ENCODE results near the gene KIF6.

KIF6 gene

GRCh38 chr6:39348740-39349139 is 376.5 kb downstream of the KIF6 start:
- DNase-seq (no peak), ATAC-seq (ENCODE audit: insufficient read depth, low read depth) (no peak)

DNA sequence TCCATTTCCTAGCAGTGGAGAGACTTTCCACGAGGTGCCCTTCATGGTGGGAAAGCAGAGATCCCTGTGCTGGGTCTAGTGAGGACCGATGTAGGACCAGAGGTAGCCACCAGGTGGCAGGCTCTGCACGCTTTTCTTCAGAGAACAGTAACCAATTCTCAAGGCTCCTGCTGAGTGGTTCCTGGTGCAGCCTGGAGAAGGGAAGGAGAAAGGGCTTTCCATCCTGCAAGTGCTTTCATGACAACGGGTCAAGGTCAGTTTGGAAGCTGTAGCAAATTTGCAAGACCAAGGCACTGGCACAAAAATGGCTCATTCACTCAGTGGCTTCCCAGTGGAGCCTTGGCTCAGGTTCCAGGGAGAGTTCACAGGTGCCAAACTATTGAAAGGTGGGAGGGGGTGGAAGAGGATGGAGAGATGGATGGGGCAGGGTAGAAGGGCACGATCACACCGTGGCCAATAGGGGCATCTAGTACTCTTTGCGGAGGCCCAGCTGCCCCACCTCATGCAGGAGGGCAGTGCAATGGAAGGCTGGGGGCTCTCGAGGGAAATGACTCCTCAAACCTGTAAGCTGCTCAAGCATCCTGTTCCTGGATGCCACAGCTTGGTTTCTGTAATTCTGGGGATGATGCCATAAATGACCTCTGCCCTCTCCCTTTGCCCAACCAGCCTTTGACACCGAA is 377.2 kb downstream of the KIF6 start:
- Histone ChIP-seq H3K9me3 (ENCODE audit: insufficient read depth, low read length, severe bottlenecking) (no peaks in the 10 kb centered on the region), H3K27me3 (ENCODE audit: insufficient read depth, low read length, poor library complexity) (no peaks in the 10 kb centered on the region), H3K9ac (ENCODE audit: low read depth, low read length) (no peak overlapping the region), H3K4me2 (ENCODE audit: insufficient read depth, low read length) (no peak overlapping the region), H3K4me1 (ENCODE audit: insufficient read depth, low read length) (no peaks in the 10 kb centered on the region), H3K79me2 (ENCODE audit: insufficient read depth, low read length) (no peaks in the 10 kb centered on the region), H3K36me3 (ENCODE audit: insufficient read depth, low read length) (no peaks in the 10 kb centered on the region), H3K27ac (ENCODE audit: low read length) (no peak overlapping the region), H2AFZ (ENCODE audit: low read depth, low read length) (no peak overlapping the region), H3K4me3 (ENCODE audit: low read depth in 1 of 2, low read length in 2 of 2) (no peak overlapping the region), H4K20me1 (ENCODE audit: insufficient read depth, low read length) (0 out of 2 replicates have a peak, but pooled peaks cover 5% of the 10 kb centered on the region)
- peak; percentile 71 for DNase-seq
- no peak for TF ChIP-seq EZH2 (IDR thresholded peaks at IDR 0.05; ENCODE audit: borderline replicate concordance, low read depth, low read length, severe bottlenecking)
- peak; percentile 94 for TF ChIP-seq CTCF (IDR thresholded peaks at IDR 0.05; ENCODE audit: borderline replicate concordance, extremely low read depth, low read length, poor library complexity, severe bottlenecking)
- ATAC-seq (ENCODE audit: insufficient read depth, low read depth): peak; percentile 94

More at GRCh38 chr6:39348740-39349139, 376.5 kb downstream of the KIF6 start:
- H4K20me1 ChIP-seq (ENCODE audit: insufficient read depth, low read length): 0 out of 2 replicates have a peak, but pooled peaks cover 5% of the 10 kb centered on the region
- H3K27me3 ChIP-seq (ENCODE audit: insufficient read depth, low read length, poor library complexity): no peaks in the 10 kb centered on the region
- H3K79me2 ChIP-seq (ENCODE audit: insufficient read depth, low read length): no peaks in the 10 kb centered on the region
- H3K4me3 ChIP-seq (ENCODE audit: low read depth in 1 of 2, low read length in 2 of 2): no peak overlapping the region
- H3K4me1 ChIP-seq (ENCODE audit: insufficient read depth, low read length): no peaks in the 10 kb centered on the region
- no peak overlapping the region for H3K4me2 ChIP-seq (ENCODE audit: insufficient read depth, low read length)
- no peaks in the 10 kb centered on the region for H3K9me3 ChIP-seq (ENCODE audit: insufficient read depth, low read length, severe bottlenecking)
- H2AFZ ChIP-seq (ENCODE audit: low read depth, low read length): no peak overlapping the region
- H3K27ac ChIP-seq (ENCODE audit: low read length): no peak overlapping the region
- TF ChIP-seq EZH2 (IDR thresholded peaks at IDR 0.05; ENCODE audit: borderline replicate concordance, low read depth, low read length, severe bottlenecking): no peak
- TF ChIP-seq CTCF (IDR thresholded peaks at IDR 0.05; ENCODE audit: borderline replicate concordance, extremely low read depth, low read length, poor library complexity, severe bottlenecking): no peak
- H3K36me3 ChIP-seq (ENCODE audit: insufficient read depth, low read length): no peaks in the 10 kb centered on the region
- no peak overlapping the region for H3K9ac ChIP-seq (ENCODE audit: low read depth, low read length)

DNA sequence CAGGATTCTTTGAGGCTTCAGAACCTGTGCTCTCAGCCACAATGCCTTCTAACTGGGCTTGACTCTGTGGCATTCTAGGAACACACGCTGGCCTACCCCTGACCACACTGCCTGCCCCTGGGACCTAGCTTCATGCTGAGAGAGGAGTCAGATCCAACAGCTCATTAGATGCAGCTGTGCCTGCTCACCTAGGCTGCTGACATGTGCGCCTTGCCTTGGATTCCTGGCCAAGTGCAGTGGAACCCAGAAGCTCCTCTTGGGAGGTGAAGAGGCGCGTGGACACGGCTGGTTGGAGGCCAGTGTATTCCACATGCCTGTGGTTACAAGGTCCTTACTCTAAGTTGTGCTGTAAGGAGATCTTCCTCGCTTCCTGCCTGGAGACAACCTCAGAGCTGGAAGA is 378.0 kb downstream of the KIF6 start:
- H4K20me1 ChIP-seq (ENCODE audit: insufficient read depth, low read length): 0 out of 2 replicates have a peak, but pooled peaks cover 5% of the 10 kb centered on the region
- DNase-seq: no peak
- no peak overlapping the region for H3K27ac ChIP-seq (ENCODE audit: low read length)
- no peaks in the 10 kb centered on the region for H3K4me1 ChIP-seq (ENCODE audit: insufficient read depth, low read length)
- no peaks in the 10 kb centered on the region for H3K79me2 ChIP-seq (ENCODE audit: insufficient read depth, low read length)
- no peak overlapping the region for H3K9ac ChIP-seq (ENCODE audit: low read depth, low read length)
- no peak overlapping the region for H3K4me2 ChIP-seq (ENCODE audit: insufficient read depth, low read length)
- H3K36me3 ChIP-seq (ENCODE audit: insufficient read depth, low read length): no peaks in the 10 kb centered on the region
- TF ChIP-seq CTCF (IDR thresholded peaks at IDR 0.05; ENCODE audit: borderline replicate concordance, extremely low read depth, low read length, poor library complexity, severe bottlenecking) (no peak), EZH2 (IDR thresholded peaks at IDR 0.05; ENCODE audit: borderline replicate concordance, low read depth, low read length, severe bottlenecking) (no peak)
- H3K27me3 ChIP-seq (ENCODE audit: insufficient read depth, low read length, poor library complexity): no peaks in the 10 kb centered on the region
- no peak for ATAC-seq (ENCODE audit: insufficient read depth, low read depth)
- no peak overlapping the region for H3K4me3 ChIP-seq (ENCODE audit: low read depth in 1 of 2, low read length in 2 of 2)
- H2AFZ ChIP-seq (ENCODE audit: low read depth, low read length): no peak overlapping the region
- H3K9me3 ChIP-seq (ENCODE audit: insufficient read depth, low read length, severe bottlenecking): no peaks in the 10 kb centered on the region
